Measurements from ENCODE around the gene CLHC1. TPM values are rescaled to one million over a fixed set of nuclear protein-coding genes. Genes with fewer than 3 reads are reported as not detected.
A peak's percentile ranks its signal among the peaks of the same experiment; 100 is the strongest.
"Not testable (repeated sequence)": the region's sequence is repeated elsewhere in the genome, so short reads cannot be mapped to it uniquely, and the experiment has no call there.

CLHC1 gene
- total RNA-seq, 4 donors from 2014 or later = 22.7 to 32.1 (median 27.1) TPM

- Histone ChIP-seq H3K9me3 (no peaks in the 10 kb centered on the region), H3K27ac (peak overlapping the region; percentile 84 to 95 (median 88)), H3K36me3 (peaks cover 17 to 23% of the 10 kb centered on the region in 2 donors), H3K4me3 (replicated peaks in 1 of 3) (peak overlapping the region; percentile 15 to 100 (median 75)), H3K27me3 (no peaks in the 10 kb centered on the region), H3K4me1 (peaks cover 19 to 25% of the 10 kb centered on the region in 2 donors)
- WGBS, 2 donors = 8 to 10% methylated on average over 13 of the region's 13 CpGs
- DNase-seq = no peak
- intact Hi-C loops (cut with DNase I) = no loop called here
- TF ChIP-seq POLR2A (IDR thresholded peaks at IDR 0.05) (no peak), CTCF (IDR thresholded peaks at IDR 0.05) (no peak)
Observed at GRCh38 chr2:55231546-55232083, 478 bp downstream of the CLHC1 start.

GRCh38 chr2:55230551-55230950, 1.5 kb downstream of the CLHC1 start:
- H3K9me3 ChIP-seq = no peaks in the 10 kb centered on the region
- 97 to 98% methylated on average over 3 of the region's 3 CpGs for WGBS, 2 donors
- no peak overlapping the region for H3K4me3 ChIP-seq (replicated peaks in 1 of 3)
- H3K4me1 ChIP-seq = peaks cover 19 to 25% of the 10 kb centered on the region in 2 donors
- intact Hi-C loops (cut with DNase I) = no loop called here
- no peaks in the 10 kb centered on the region for H3K27me3 ChIP-seq
- TF ChIP-seq POLR2A (IDR thresholded peaks at IDR 0.05) (no peak), CTCF (IDR thresholded peaks at IDR 0.05) (no peak)
- no peak overlapping the region for H3K27ac ChIP-seq
- DNase-seq = no peak
- H3K36me3 ChIP-seq = peaks cover 15% of the 10 kb centered on the region in 2 donors

- WGBS, 2 donors = 92 to 97% methylated on average over 2 of the region's 2 CpGs
- TF ChIP-seq POLR2A (IDR thresholded peaks at IDR 0.05) (no peak), CTCF (IDR thresholded peaks at IDR 0.05) (no peak)
- no peaks in the 10 kb centered on the region for H3K27me3 ChIP-seq
Observed at GRCh38 chr2:55229221-55229620, 2.9 kb downstream of the CLHC1 start.

GRCh38 chr2:55228226-55228563, 3.9 kb downstream of the CLHC1 start:
- intact Hi-C loops (cut with DNase I) = no loop called here
- TF ChIP-seq CTCF (IDR thresholded peaks at IDR 0.05) (no peak), POLR2A (IDR thresholded peaks at IDR 0.05) (no peak)
- no peak overlapping the region for H3K27ac ChIP-seq

More at GRCh38 chr2:55229221-55229620, 2.9 kb downstream of the CLHC1 start:
- intact Hi-C loops (cut with DNase I) = no loop called here
- no peak for DNase-seq
- Histone ChIP-seq H3K4me3 (replicated peaks in 1 of 3) (no peak overlapping the region), H3K4me1 (peaks cover 19% of the 10 kb centered on the region in 2 donors), H3K9me3 (no peaks in the 10 kb centered on the region), H3K36me3 (peaks cover 3% of the 10 kb centered on the region in 2 donors), H3K27ac (no peak overlapping the region)

DNA sequence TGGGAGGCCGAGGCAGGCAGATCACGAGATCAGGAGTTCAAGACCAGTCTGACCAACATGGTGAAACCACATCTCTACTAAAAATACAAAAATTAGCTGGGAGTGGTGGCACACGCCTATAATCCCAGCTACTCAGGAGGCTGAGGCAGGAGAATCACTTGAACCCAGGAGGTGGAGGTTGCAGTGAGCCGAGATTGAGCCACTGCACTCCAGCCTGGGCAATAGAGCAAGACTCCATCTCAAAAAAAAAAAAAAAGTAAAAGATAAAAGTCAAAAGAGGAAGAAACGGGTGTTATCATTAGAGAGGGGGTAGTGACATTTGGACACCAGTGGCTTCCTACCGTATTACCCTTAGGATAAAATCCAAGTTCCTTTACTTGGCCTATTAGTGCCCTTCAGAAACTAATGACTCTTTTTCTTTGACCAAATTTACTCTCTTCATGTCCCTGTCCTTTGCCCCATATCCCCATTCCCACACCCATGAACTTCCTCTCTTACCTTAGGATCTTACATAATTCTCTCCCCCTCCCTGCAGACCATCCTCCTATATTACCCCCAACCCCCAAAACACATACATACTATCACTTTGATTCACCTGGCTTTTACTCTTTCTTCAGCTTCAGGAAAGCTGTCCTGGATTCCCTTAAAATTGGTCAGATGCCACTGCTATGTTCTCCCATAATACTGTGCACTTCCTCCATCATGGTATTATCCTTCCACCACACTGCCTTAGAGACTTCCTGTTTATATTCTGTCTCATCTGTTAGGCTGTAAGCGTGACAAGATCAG, 4.5 kb downstream of the CLHC1 start:
- DNase-seq; H3K4me3 ChIP-seq (replicated peaks in 1 of 3); H3K9me3 ChIP-seq; intact Hi-C loops (cut with DNase I); H3K27ac ChIP-seq; H3K27me3 ChIP-seq; H3K36me3 ChIP-seq: not testable (repeated sequence)
- 75 to 85% methylated on average over 7 of the region's 7 CpGs for WGBS, 2 donors
- H3K4me1 ChIP-seq = peaks cover 11 to 12% of the 10 kb centered on the region in 2 donors

More at GRCh38 chr2:55228226-55228563, 3.9 kb downstream of the CLHC1 start:
- DNase-seq = no peak
- Histone ChIP-seq H3K4me3 (replicated peaks in 1 of 3) (no peak overlapping the region), H3K4me1 (peaks cover 11 to 14% of the 10 kb centered on the region in 2 donors), H3K9me3 (no peaks in the 10 kb centered on the region), H3K36me3 (no peaks in the 10 kb centered on the region), H3K27me3 (no peaks in the 10 kb centered on the region)
